A673 (cell line): ENCODE measurements around the gene PAK5.

ENCODE experiments used
- CTCF ChIP-seq: fragments of 300-800, 200-600 bp; sonication (generic); conservative IDR thresholded peaks from 2 replicates; pipeline ENCODE4 v1.5.1; 2017; ENCODE audit warnings: low read depth, mild to moderate bottlenecking, antibody characterized with exemption, low read length, moderate library complexity, mixed read lengths
- EZH2 ChIP-seq: fragments of 200-600 bp; sonication (generic); IDR thresholded peaks from 2 replicates; pipeline ENCODE4 v1.6.1; 2017; ENCODE audit warnings: borderline replicate concordance, low read depth, mild to moderate bottlenecking, mixed read lengths, antibody characterized with exemption, low read length; ENCODE audit not compliant: poor library complexity, severe bottlenecking

- TF ChIP-seq CTCF (no peak), EZH2 (no peak)
These were observed 262.2 kb downstream of the PAK5 start for GRCh38 chr20:9576695-9577094.
